ENCODE data around the gene CHMP6. TPM values are rescaled to one million over a fixed set of nuclear protein-coding genes. Genes with fewer than 3 reads are reported as not detected.
"Not testable (repeated sequence)": the region's sequence is repeated elsewhere in the genome, so short reads cannot be mapped to it uniquely, and the experiment has no call there.

The CHMP6 gene
- total RNA-seq, 1 experiment from 2014 or later = 17.4 TPM

GRCh38 chr17:81027591-81028505, 36.2 kb downstream of the CHMP6 start:
- H3K4me3 ChIP-seq = no peak overlapping the region
- H3K9me3 ChIP-seq (ENCODE audit: insufficient read depth, low read depth) = no peaks in the 10 kb centered on the region
- no peak for TF ChIP-seq CTCF (conservative IDR thresholded peaks at IDR 0.05)
- no peak for TF ChIP-seq EZH2 (IDR thresholded peaks at IDR 0.05; ENCODE audit: low read depth)
- H3K27ac ChIP-seq = no peak overlapping the region
- no peak for DNase-seq
- no TSS peak for BruUV-seq (replicated peaks)
- H3K4me1 ChIP-seq (replicated peaks; ENCODE audit: insufficient read depth) = no peaks in the 10 kb centered on the region
- no peaks in the 10 kb centered on the region for H4K20me1 ChIP-seq (ENCODE audit: insufficient read depth)
- POLR2A ChIA-PET (ENCODE audit: unreplicated experiment) = no interaction called here
- CTCF ChIA-PET = no interaction called here
- H2AFZ ChIP-seq = no peak overlapping the region
- no peaks in the 10 kb centered on the region for H3K79me2 ChIP-seq (ENCODE audit: low read depth)
- H3K36me3 ChIP-seq (ENCODE audit: low read depth) = no peaks in the 10 kb centered on the region
- no peaks in the 10 kb centered on the region for H3K27me3 ChIP-seq (ENCODE audit: insufficient read depth, low read depth)
- intact Hi-C loops (cut with micrococcal nuclease; ENCODE audit: unreplicated experiment) = no loop called here
- H3K4me2 ChIP-seq = no peak overlapping the region
- no peaks in the 10 kb centered on the region for H3K9me2 ChIP-seq (ENCODE audit: insufficient read depth)
- no peaks in the 10 kb centered on the region for H3F3A ChIP-seq (ENCODE audit: insufficient read depth, low read depth)

- POLR2A ChIA-PET (ENCODE audit: unreplicated experiment) = no interaction called here
- no peaks in the 10 kb centered on the region for H3K79me2 ChIP-seq (ENCODE audit: low read depth)
- intact Hi-C loops (cut with micrococcal nuclease; ENCODE audit: unreplicated experiment) = no loop called here
Measured at GRCh38 chr17:81028506-81028858, 36.8 kb downstream of the CHMP6 start.

GRCh38 chr17:81029859-81030258, 38.2 kb downstream of the CHMP6 start:
- BruUV-seq (replicated peaks) = no TSS peak
- POLR2A ChIA-PET (ENCODE audit: unreplicated experiment) = no interaction called here

More at GRCh38 chr17:81028506-81028858, 36.8 kb downstream of the CHMP6 start:
- Histone ChIP-seq H3K4me3 (no peak overlapping the region), H3F3A (ENCODE audit: insufficient read depth, low read depth) (no peaks in the 10 kb centered on the region), H3K36me3 (ENCODE audit: low read depth) (no peaks in the 10 kb centered on the region), H3K27ac (no peak overlapping the region), H3K4me2 (no peak overlapping the region), H3K9me2 (ENCODE audit: insufficient read depth) (no peaks in the 10 kb centered on the region), H3K27me3 (ENCODE audit: insufficient read depth, low read depth) (no peaks in the 10 kb centered on the region), H3K4me1 (replicated peaks; ENCODE audit: insufficient read depth) (no peaks in the 10 kb centered on the region), H4K20me1 (ENCODE audit: insufficient read depth) (no peaks in the 10 kb centered on the region), H3K9me3 (ENCODE audit: insufficient read depth, low read depth) (no peaks in the 10 kb centered on the region), H2AFZ (no peak overlapping the region)
- no TSS peak for BruUV-seq (replicated peaks)
- TF ChIP-seq EZH2 (IDR thresholded peaks at IDR 0.05; ENCODE audit: low read depth) (no peak), CTCF (conservative IDR thresholded peaks at IDR 0.05) (no peak)
- no peak for DNase-seq
- CTCF ChIA-PET = no interaction called here

GRCh38 chr17:81030312-81030711, 38.7 kb downstream of the CHMP6 start:
- H3K27ac ChIP-seq; DNase-seq; POLR2A ChIA-PET (ENCODE audit: unreplicated experiment); BruUV-seq (replicated peaks); H3K4me3 ChIP-seq; H3K27me3 ChIP-seq (ENCODE audit: insufficient read depth, low read depth); H3K9me2 ChIP-seq (ENCODE audit: insufficient read depth); H3K4me1 ChIP-seq (replicated peaks; ENCODE audit: insufficient read depth); H3K79me2 ChIP-seq (ENCODE audit: low read depth); CTCF ChIA-PET; H4K20me1 ChIP-seq (ENCODE audit: insufficient read depth); H3K36me3 ChIP-seq (ENCODE audit: low read depth); intact Hi-C loops (cut with micrococcal nuclease; ENCODE audit: unreplicated experiment); H3K4me2 ChIP-seq; H3F3A ChIP-seq (ENCODE audit: insufficient read depth, low read depth); H3K9me3 ChIP-seq (ENCODE audit: insufficient read depth, low read depth); H2AFZ ChIP-seq: not testable (repeated sequence)

More at GRCh38 chr17:81029859-81030258, 38.2 kb downstream of the CHMP6 start:
- Histone ChIP-seq H3K27ac (no peak overlapping the region), H3K36me3 (ENCODE audit: low read depth) (no peaks in the 10 kb centered on the region), H3K79me2 (ENCODE audit: low read depth) (no peaks in the 10 kb centered on the region), H3K27me3 (ENCODE audit: insufficient read depth, low read depth) (no peaks in the 10 kb centered on the region), H3K4me1 (replicated peaks; ENCODE audit: insufficient read depth) (no peaks in the 10 kb centered on the region), H3K9me2 (ENCODE audit: insufficient read depth) (no peaks in the 10 kb centered on the region), H2AFZ (no peak overlapping the region), H3K4me3 (no peak overlapping the region), H4K20me1 (ENCODE audit: insufficient read depth) (no peaks in the 10 kb centered on the region), H3K9me3 (ENCODE audit: insufficient read depth, low read depth) (no peaks in the 10 kb centered on the region), H3K4me2 (no peak overlapping the region), H3F3A (ENCODE audit: insufficient read depth, low read depth) (no peaks in the 10 kb centered on the region)
- CTCF ChIA-PET = no interaction called here
- TF ChIP-seq CTCF (conservative IDR thresholded peaks at IDR 0.05) = no peak
- no peak for TF ChIP-seq EZH2 (IDR thresholded peaks at IDR 0.05; ENCODE audit: low read depth)
- intact Hi-C loops (cut with micrococcal nuclease; ENCODE audit: unreplicated experiment) = no loop called here
- DNase-seq = no peak

Measured in PC-9 (cell line).